Gastroesophageal sphincter (tissue), 3 donors: ENCODE measurements around the gene FRMD5.

Experiments used
- EP300 ChIP-seq: sonication (generic); formaldehyde crosslinking; IDR thresholded peaks from one replicate; pipeline ENCODE4 v1.6.1; 2017; ENCODE audit warnings: antibody characterized with exemption, mild to moderate bottlenecking
- POLR2AphosphoS5 ChIP-seq: sonication (generic); formaldehyde crosslinking; IDR thresholded peaks from one replicate; pipeline ENCODE4 v1.6.1; 2017; ENCODE audit warnings: antibody characterized with exemption
- TF ChIP-seq, protein P1 (sequence below), 4 experiments: fragments of 200-600 bp in 2 of 4; fragments of 450-650 bp in 2 of 4; sonication (generic) in 1 of 4; IDR thresholded peaks; one replicate each; pipeline ENCODE4 v1.5.1; 2017 to 2019; ENCODE audit warnings: antibody characterized with exemption in 4 of 4, mild to moderate bottlenecking in 2 of 4, moderate library complexity in 2 of 4

DNA sequence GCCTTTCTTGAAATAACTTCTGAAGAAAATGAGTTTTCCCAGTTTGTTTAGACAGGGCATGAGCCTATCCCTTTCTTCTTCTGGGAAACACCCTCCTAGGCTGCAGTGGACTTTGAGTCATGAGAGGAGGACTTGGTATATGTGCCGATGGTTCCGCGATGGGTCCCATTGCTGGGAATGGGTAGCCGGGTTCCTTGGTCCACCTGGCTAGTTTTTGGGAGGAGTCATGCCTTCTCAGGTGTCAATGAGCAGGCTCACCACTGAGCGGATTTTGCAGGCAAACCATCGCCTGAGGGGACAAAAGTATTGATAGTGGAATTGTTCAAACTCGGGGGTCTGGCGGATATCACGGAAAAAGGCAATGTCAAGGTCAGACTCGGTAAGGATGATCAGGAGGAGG, 321.4 kb downstream of the FRMD5 start:
- no peak for TF ChIP-seq POLR2AphosphoS5
- TF ChIP-seq EP300 = no peak
- TF ChIP-seq, protein P1, sequence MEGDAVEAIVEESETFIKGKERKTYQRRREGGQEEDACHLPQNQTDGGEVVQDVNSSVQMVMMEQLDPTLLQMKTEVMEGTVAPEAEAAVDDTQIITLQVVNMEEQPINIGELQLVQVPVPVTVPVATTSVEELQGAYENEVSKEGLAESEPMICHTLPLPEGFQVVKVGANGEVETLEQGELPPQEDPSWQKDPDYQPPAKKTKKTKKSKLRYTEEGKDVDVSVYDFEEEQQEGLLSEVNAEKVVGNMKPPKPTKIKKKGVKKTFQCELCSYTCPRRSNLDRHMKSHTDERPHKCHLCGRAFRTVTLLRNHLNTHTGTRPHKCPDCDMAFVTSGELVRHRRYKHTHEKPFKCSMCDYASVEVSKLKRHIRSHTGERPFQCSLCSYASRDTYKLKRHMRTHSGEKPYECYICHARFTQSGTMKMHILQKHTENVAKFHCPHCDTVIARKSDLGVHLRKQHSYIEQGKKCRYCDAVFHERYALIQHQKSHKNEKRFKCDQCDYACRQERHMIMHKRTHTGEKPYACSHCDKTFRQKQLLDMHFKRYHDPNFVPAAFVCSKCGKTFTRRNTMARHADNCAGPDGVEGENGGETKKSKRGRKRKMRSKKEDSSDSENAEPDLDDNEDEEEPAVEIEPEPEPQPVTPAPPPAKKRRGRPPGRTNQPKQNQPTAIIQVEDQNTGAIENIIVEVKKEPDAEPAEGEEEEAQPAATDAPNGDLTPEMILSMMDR (IDR thresholded peaks at IDR 0.05) = no peak
